ENCODE data around the gene BPIFA1. TPM values are rescaled to one million over a fixed set of nuclear protein-coding genes. Genes with fewer than 3 reads are reported as not detected.

Gene BPIFA1
- total and polyA plus RNA-seq, 4 donors: not detected

DNA sequence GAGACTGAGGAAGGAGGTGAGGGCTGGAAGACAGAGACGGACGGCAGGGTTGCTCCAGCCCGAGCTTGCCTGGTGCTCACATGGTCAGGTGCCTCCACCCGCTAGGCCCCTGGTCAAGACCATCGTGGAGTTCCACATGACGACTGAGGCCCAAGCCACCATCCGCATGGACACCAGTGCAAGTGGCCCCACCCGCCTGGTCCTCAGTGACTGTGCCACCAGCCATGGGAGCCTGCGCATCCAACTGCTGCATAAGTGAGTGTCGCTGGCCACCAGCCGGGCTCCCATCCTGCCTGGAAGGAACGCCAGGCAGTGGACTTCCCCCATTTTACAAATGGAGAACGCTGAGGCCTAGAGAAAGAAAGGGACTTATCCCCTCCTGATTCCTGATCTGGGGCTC lies 55.1 kb downstream of the BPIFA1 start:
- H3K9ac ChIP-seq (ENCODE audit: low read depth in 1 of 2, low read length in 2 of 2): no peak overlapping the region
- no peaks in the 10 kb centered on the region for H3K4me1 ChIP-seq (ENCODE audit: control insufficient read depth in 4 of 4, insufficient read depth in 4 of 4, low read length in 3 of 4)
- H3K36me3 ChIP-seq (ENCODE audit: control insufficient read depth in 4 of 4, insufficient read depth in 3 of 4, low read depth in 1 of 4, low read length in 3 of 4): no peaks in the 10 kb centered on the region
- no peak overlapping the region for H3K4me3 ChIP-seq (ENCODE audit: low read depth in 1 of 3, low read length in 3 of 3)
- H3K27ac ChIP-seq (ENCODE audit: low read depth in 1 of 2, low read length in 2 of 2): no peak overlapping the region
- 93% methylated on average over 13 of the region's 13 CpGs for WGBS
- TF ChIP-seq NR2F2 (IDR thresholded peaks at IDR 0.05) (no peak), HNF4A (conservative IDR thresholded peaks at IDR 0.05) (no peak), FOXA2 (IDR thresholded peaks at IDR 0.05) (no peak), JUND (IDR thresholded peaks at IDR 0.05) (no peak)
- TF ChIP-seq, protein P1, sequence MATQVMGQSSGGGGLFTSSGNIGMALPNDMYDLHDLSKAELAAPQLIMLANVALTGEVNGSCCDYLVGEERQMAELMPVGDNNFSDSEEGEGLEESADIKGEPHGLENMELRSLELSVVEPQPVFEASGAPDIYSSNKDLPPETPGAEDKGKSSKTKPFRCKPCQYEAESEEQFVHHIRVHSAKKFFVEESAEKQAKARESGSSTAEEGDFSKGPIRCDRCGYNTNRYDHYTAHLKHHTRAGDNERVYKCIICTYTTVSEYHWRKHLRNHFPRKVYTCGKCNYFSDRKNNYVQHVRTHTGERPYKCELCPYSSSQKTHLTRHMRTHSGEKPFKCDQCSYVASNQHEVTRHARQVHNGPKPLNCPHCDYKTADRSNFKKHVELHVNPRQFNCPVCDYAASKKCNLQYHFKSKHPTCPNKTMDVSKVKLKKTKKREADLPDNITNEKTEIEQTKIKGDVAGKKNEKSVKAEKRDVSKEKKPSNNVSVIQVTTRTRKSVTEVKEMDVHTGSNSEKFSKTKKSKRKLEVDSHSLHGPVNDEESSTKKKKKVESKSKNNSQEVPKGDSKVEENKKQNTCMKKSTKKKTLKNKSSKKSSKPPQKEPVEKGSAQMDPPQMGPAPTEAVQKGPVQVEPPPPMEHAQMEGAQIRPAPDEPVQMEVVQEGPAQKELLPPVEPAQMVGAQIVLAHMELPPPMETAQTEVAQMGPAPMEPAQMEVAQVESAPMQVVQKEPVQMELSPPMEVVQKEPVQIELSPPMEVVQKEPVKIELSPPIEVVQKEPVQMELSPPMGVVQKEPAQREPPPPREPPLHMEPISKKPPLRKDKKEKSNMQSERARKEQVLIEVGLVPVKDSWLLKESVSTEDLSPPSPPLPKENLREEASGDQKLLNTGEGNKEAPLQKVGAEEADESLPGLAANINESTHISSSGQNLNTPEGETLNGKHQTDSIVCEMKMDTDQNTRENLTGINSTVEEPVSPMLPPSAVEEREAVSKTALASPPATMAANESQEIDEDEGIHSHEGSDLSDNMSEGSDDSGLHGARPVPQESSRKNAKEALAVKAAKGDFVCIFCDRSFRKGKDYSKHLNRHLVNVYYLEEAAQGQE (IDR thresholded peaks at IDR 0.05): no peak
- TF ChIP-seq, protein P2, sequence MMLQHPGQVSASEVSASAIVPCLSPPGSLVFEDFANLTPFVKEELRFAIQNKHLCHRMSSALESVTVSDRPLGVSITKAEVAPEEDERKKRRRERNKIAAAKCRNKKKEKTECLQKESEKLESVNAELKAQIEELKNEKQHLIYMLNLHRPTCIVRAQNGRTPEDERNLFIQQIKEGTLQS (IDR thresholded peaks at IDR 0.05): no peak
- TF ChIP-seq, protein P3, sequence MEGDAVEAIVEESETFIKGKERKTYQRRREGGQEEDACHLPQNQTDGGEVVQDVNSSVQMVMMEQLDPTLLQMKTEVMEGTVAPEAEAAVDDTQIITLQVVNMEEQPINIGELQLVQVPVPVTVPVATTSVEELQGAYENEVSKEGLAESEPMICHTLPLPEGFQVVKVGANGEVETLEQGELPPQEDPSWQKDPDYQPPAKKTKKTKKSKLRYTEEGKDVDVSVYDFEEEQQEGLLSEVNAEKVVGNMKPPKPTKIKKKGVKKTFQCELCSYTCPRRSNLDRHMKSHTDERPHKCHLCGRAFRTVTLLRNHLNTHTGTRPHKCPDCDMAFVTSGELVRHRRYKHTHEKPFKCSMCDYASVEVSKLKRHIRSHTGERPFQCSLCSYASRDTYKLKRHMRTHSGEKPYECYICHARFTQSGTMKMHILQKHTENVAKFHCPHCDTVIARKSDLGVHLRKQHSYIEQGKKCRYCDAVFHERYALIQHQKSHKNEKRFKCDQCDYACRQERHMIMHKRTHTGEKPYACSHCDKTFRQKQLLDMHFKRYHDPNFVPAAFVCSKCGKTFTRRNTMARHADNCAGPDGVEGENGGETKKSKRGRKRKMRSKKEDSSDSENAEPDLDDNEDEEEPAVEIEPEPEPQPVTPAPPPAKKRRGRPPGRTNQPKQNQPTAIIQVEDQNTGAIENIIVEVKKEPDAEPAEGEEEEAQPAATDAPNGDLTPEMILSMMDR (IDR thresholded peaks at IDR 0.05; ENCODE audit: low read depth, low read length, missing input control): no peak
- no peak for DNase-seq (ENCODE audit: low spot score)
- H3K27me3 ChIP-seq (ENCODE audit: control insufficient read depth in 4 of 4, insufficient read depth in 4 of 4, low read length in 3 of 4): peaks cover 0 to 3% (median 0%) of the 10 kb centered on the region in 4 donors
- H3K9me3 ChIP-seq (ENCODE audit: control insufficient read depth in 4 of 4, low read length in 3 of 4): no peaks in the 10 kb centered on the region

DNA sequence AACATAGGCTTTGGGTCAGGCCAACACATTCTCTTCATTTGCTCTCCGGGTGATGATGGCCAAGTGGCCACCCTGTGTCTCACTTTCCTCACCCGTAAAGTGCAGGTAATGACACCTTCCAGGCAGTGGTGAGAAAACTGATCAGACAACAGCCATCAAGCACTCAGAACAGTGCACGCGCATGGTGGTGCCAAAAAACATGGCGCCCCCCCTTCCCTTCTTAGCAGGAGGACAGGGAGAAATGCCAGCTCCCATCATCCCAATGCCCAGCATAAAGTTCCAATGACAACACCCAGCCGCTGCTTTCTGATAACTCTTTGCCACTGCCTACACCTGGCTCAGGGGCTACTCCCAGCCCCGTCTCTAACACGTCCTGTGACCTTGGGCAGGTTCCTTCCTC lies 55.6 kb downstream of the BPIFA1 start:
- H3K9me3 ChIP-seq (ENCODE audit: control insufficient read depth in 4 of 4, low read length in 3 of 4): no peaks in the 10 kb centered on the region
- no peak for TF ChIP-seq RXRA (IDR thresholded peaks at IDR 0.05)
- TF ChIP-seq NR2F2 (IDR thresholded peaks at IDR 0.05): no peak
- TF ChIP-seq GABPA (IDR thresholded peaks at IDR 0.05 in 1 of 2, conservative IDR thresholded peaks at IDR 0.05 in 1 of 2): no peak
- no peak for TF ChIP-seq RAD21 (IDR thresholded peaks at IDR 0.05)
- no peak for TF ChIP-seq HNF4A (conservative IDR thresholded peaks at IDR 0.05)
- TF ChIP-seq, protein P2 (IDR thresholded peaks at IDR 0.05): no peak
- TF ChIP-seq TAF1 (conservative IDR thresholded peaks at IDR 0.05): no peak
- no peak for TF ChIP-seq YY1 (IDR thresholded peaks at IDR 0.05)
- TF ChIP-seq SP1 (IDR thresholded peaks at IDR 0.05): no peak
- TF ChIP-seq FOXA1 (IDR thresholded peaks at IDR 0.05): no peak
- no peak overlapping the region for H3K9ac ChIP-seq (ENCODE audit: low read depth in 1 of 2, low read length in 2 of 2)
- no peak overlapping the region for H3K4me3 ChIP-seq (ENCODE audit: low read depth in 1 of 3, low read length in 3 of 3)
- 81% methylated on average over 8 of the region's 8 CpGs for WGBS
- no peak for DNase-seq (ENCODE audit: low spot score)
- no peaks in the 10 kb centered on the region for H3K4me1 ChIP-seq (ENCODE audit: control insufficient read depth in 4 of 4, insufficient read depth in 4 of 4, low read length in 3 of 4)
- H3K27ac ChIP-seq (ENCODE audit: low read depth in 1 of 2, low read length in 2 of 2): no peak overlapping the region
- peaks cover 0 to 3% (median 0%) of the 10 kb centered on the region in 4 donors for H3K27me3 ChIP-seq (ENCODE audit: control insufficient read depth in 4 of 4, insufficient read depth in 4 of 4, low read length in 3 of 4)
- no peaks in the 10 kb centered on the region for H3K36me3 ChIP-seq (ENCODE audit: control insufficient read depth in 4 of 4, insufficient read depth in 3 of 4, low read depth in 1 of 4, low read length in 3 of 4)
